ENCODE data around the gene TBXT. TPM values are rescaled to one million over a fixed set of nuclear protein-coding genes. Genes with fewer than 3 reads are reported as not detected.

Gene TBXT
- polyA plus RNA-seq, 1 donor from 2014 or later = not detected

GRCh38 chr6:166167258-166167731 is 356 bp downstream of the TBXT start:
- Histone ChIP-seq H3K9me2 (ENCODE audit: insufficient read depth, low read length) (no peaks in the 10 kb centered on the region), H3K9me3 (ENCODE audit: low read length) (no peaks in the 10 kb centered on the region), H3F3A (ENCODE audit: insufficient read depth, low read length, poor library complexity, severe bottlenecking) (no peaks in the 10 kb centered on the region), H3K4me3 (ENCODE audit: low read length) (peak overlapping the region; percentile 72), H4K20me1 (ENCODE audit: insufficient read depth) (no peaks in the 10 kb centered on the region), H3K36me3 (ENCODE audit: insufficient read depth, low read length) (no peaks in the 10 kb centered on the region), H2AFZ (ENCODE audit: low read depth, low read length) (no peak overlapping the region), H3K79me2 (replicated peaks; ENCODE audit: insufficient read depth, low read length) (no peaks in the 10 kb centered on the region), H3K27ac (ENCODE audit: low read length) (no peak overlapping the region), H3K27me3 (ENCODE audit: insufficient read depth, low read depth, low read length) (peaks cover 98% of the 10 kb centered on the region), H3K4me2 (ENCODE audit: low read length) (peak overlapping the region; percentile 59), H3K9ac (ENCODE audit: low read length) (no peak overlapping the region)
- TF ChIP-seq REST (IDR thresholded peaks at IDR 0.05; ENCODE audit: borderline replicate concordance) (no peak), EZH2 (IDR thresholded peaks at IDR 0.05; ENCODE audit: borderline replicate concordance, insufficient read depth, low read length, poor library complexity, severe bottlenecking) (peak; percentile 75)

- peak overlapping the region; percentile 72 for H3K4me3 ChIP-seq (ENCODE audit: low read length)
- peak overlapping the region; percentile 59 for H3K4me2 ChIP-seq (ENCODE audit: low read length)
- H2AFZ ChIP-seq (ENCODE audit: low read depth, low read length) = no peak overlapping the region
These were observed 1.1 kb downstream of the TBXT start for GRCh38 chr6:166166314-166167257.

More at GRCh38 chr6:166166314-166167257, 1.1 kb downstream of the TBXT start:
- H4K20me1 ChIP-seq (ENCODE audit: insufficient read depth) = no peaks in the 10 kb centered on the region
- no peaks in the 10 kb centered on the region for H3K9me3 ChIP-seq (ENCODE audit: low read length)
- H3K9me2 ChIP-seq (ENCODE audit: insufficient read depth, low read length) = no peaks in the 10 kb centered on the region
- no peak overlapping the region for H3K9ac ChIP-seq (ENCODE audit: low read length)
- H3K79me2 ChIP-seq (replicated peaks; ENCODE audit: insufficient read depth, low read length) = no peaks in the 10 kb centered on the region
- H3K27me3 ChIP-seq (ENCODE audit: insufficient read depth, low read depth, low read length) = peaks cover 96% of the 10 kb centered on the region
- H3F3A ChIP-seq (ENCODE audit: insufficient read depth, low read length, poor library complexity, severe bottlenecking) = no peaks in the 10 kb centered on the region
- no peak overlapping the region for H3K27ac ChIP-seq (ENCODE audit: low read length)
- TF ChIP-seq EZH2 (IDR thresholded peaks at IDR 0.05; ENCODE audit: borderline replicate concordance, insufficient read depth, low read length, poor library complexity, severe bottlenecking) = peak; percentile 47
- no peak for TF ChIP-seq POLR2AphosphoS5 (IDR thresholded peaks at IDR 0.05)
- TF ChIP-seq CTCF (IDR thresholded peaks at IDR 0.05; ENCODE audit: poor library complexity, severe bottlenecking) = no peak
- H3K36me3 ChIP-seq (ENCODE audit: insufficient read depth, low read length) = no peaks in the 10 kb centered on the region

Data from neural cell (in vitro differentiated cells).